ENCODE data around the gene FGF1. TPM values are rescaled to one million over a fixed set of nuclear protein-coding genes. Genes with fewer than 3 reads are reported as not detected.

FGF1 gene
- total RNA-seq, 3 donors from 2014 or later, result 0.32 to 20.3 (median 6.6) TPM

DNA sequence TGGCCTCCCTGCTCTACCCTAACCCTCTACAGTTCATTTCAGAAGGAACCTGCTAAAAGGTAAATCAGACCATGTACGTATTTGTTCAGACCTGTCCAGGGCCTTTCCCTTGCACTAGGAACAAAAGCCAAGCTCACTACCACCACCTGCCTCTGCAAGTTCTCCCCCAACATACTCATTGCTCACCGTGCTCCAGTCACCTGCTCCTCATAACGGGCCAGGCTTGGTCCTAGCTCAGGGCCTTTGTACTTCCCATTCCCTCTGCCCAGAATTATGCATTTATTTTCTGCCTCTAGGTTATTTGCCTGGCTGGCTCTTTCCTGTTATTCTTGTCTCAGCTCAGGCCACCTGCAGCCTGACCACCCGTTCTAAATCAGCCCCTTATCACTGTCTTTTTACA, 4.8 kb upstream of the FGF1 start:
- intact Hi-C loops (cut with DNase I; ENCODE audit: low total_unique reads), result no loop called here
- H3K27ac ChIP-seq, result no peak overlapping the region
- H3K36me3 ChIP-seq, result no peaks in the 10 kb centered on the region
- peaks cover 0 to 4% of the 10 kb centered on the region in 2 donors for H3K4me1 ChIP-seq
- H3K4me3 ChIP-seq, result no peak overlapping the region
- TF ChIP-seq, protein P1, sequence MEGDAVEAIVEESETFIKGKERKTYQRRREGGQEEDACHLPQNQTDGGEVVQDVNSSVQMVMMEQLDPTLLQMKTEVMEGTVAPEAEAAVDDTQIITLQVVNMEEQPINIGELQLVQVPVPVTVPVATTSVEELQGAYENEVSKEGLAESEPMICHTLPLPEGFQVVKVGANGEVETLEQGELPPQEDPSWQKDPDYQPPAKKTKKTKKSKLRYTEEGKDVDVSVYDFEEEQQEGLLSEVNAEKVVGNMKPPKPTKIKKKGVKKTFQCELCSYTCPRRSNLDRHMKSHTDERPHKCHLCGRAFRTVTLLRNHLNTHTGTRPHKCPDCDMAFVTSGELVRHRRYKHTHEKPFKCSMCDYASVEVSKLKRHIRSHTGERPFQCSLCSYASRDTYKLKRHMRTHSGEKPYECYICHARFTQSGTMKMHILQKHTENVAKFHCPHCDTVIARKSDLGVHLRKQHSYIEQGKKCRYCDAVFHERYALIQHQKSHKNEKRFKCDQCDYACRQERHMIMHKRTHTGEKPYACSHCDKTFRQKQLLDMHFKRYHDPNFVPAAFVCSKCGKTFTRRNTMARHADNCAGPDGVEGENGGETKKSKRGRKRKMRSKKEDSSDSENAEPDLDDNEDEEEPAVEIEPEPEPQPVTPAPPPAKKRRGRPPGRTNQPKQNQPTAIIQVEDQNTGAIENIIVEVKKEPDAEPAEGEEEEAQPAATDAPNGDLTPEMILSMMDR (IDR thresholded peaks at IDR 0.05), result no peak
- TF ChIP-seq POLR2A (IDR thresholded peaks at IDR 0.05), result no peak
- no peak for TF ChIP-seq POLR2AphosphoS5 (IDR thresholded peaks at IDR 0.05)
- H3K9me3 ChIP-seq, result no peaks in the 10 kb centered on the region
- no peaks in the 10 kb centered on the region for H3K27me3 ChIP-seq
- no peak for DNase-seq (ENCODE audit: low spot score in 2 of 2)

DNA sequence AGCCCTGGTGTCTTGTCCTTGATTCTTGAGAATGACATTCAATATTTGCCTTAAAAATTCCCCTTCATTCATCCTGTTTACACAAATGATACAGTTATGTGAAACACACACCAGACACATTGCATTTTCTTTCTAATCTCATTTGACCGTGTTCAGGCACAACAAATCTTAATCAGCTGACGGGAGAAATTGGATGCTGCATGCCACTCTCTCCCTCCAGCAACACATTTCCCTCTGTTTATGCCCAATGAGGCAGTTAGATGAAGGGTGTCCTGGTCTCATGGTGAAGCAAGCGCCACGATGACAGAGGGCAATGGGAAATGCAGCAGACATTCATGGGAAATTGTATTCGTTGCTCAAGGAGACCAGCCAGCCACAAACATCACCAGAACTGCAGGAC, 3.2 kb upstream of the FGF1 start:
- H3K27me3 ChIP-seq, result no peaks in the 10 kb centered on the region
- no peak overlapping the region for H3K4me3 ChIP-seq
- no peak for DNase-seq (ENCODE audit: low spot score in 2 of 2)
- no peaks in the 10 kb centered on the region for H3K9me3 ChIP-seq
- no peak overlapping the region for H3K27ac ChIP-seq
- intact Hi-C loops (cut with DNase I; ENCODE audit: low total_unique reads), result no loop called here
- H3K4me1 ChIP-seq, result peaks cover 0 to 4% of the 10 kb centered on the region in 2 donors
- H3K36me3 ChIP-seq, result no peaks in the 10 kb centered on the region
- TF ChIP-seq, protein P1 (IDR thresholded peaks at IDR 0.05), result no peak
- TF ChIP-seq POLR2AphosphoS5 (IDR thresholded peaks at IDR 0.05), result no peak
- no peak for TF ChIP-seq POLR2A (IDR thresholded peaks at IDR 0.05)

DNA sequence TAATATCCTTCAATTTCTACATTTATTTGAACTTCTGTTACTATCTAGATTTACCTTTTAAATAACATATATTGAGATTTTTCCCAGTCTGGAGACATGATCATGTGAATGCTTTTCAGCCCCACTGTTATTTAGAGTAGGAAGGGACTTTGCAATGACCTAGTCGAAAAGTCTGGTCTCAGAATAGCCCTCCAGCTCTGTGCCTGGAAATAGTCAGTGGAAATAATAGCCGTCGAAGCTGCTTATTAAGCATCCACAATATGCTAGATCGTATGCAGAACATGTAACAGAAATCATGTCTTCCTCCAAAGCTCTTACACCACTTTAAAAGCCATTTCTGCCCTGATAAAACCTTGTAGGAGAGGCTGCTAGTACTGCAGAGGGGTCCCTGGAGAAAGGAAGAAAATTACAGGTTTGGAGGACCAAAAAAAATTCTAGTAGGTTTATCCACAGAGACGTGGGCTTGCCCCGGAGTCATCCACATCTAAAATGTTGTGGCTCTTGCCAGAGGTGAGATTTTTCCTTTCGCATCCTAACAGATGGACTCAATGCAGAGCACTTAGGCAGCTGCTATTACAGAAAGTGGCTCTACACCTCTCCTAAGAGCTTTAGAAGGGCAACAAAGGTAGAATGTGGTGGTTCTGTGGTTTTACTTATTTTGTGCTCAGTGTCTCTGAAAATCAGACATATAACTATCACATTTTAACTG, 2.5 kb upstream of the FGF1 start:
- Histone ChIP-seq H3K4me1 (peaks cover 0 to 4% of the 10 kb centered on the region in 2 donors), H3K27ac (peak overlapping the region in 1 of 2 donors; percentile 40), H3K27me3 (no peaks in the 10 kb centered on the region), H3K36me3 (no peaks in the 10 kb centered on the region), H3K4me3 (no peak overlapping the region), H3K9me3 (no peaks in the 10 kb centered on the region)
- DNase-seq (ENCODE audit: low spot score in 2 of 2), result no peak
- TF ChIP-seq, protein P1 (IDR thresholded peaks at IDR 0.05), result no peak
- TF ChIP-seq POLR2AphosphoS5 (IDR thresholded peaks at IDR 0.05), result no peak
- TF ChIP-seq POLR2A (IDR thresholded peaks at IDR 0.05), result no peak
- intact Hi-C loops (cut with DNase I; ENCODE audit: low total_unique reads), result no loop called here

DNA sequence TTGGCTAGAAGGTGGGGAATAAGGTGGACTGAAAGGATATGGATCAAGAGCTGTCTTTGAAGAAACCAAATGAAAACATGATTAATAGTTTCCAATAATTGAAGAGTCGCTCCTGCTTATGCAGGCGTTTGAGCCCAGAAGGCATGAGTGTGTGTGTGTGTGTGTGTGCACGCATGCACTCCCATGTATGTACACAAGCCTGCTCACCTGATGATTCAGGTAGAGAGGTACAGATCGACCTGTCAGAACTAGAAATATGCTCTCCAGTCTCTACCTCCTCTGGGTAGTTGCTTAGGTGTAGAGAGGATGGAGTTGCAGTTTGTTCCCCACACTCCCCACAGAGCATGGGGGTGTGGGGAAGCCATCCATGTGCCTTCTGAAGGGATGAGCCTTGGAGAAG, 1.1 kb upstream of the FGF1 start:
- Histone ChIP-seq H3K27ac (peak overlapping the region; percentile 74 to 92), H3K36me3 (no peaks in the 10 kb centered on the region), H3K4me1 (peaks cover 0 to 4% of the 10 kb centered on the region in 2 donors), H3K27me3 (no peaks in the 10 kb centered on the region), H3K4me3 (no peak overlapping the region), H3K9me3 (no peaks in the 10 kb centered on the region)
- no peak for DNase-seq (ENCODE audit: low spot score in 2 of 2)
- intact Hi-C loops (cut with DNase I; ENCODE audit: low total_unique reads), result no loop called here
- TF ChIP-seq POLR2A (IDR thresholded peaks at IDR 0.05) (no peak), POLR2AphosphoS5 (IDR thresholded peaks at IDR 0.05) (no peak)
- TF ChIP-seq, protein P1 (IDR thresholded peaks at IDR 0.05), result no peak

DNA sequence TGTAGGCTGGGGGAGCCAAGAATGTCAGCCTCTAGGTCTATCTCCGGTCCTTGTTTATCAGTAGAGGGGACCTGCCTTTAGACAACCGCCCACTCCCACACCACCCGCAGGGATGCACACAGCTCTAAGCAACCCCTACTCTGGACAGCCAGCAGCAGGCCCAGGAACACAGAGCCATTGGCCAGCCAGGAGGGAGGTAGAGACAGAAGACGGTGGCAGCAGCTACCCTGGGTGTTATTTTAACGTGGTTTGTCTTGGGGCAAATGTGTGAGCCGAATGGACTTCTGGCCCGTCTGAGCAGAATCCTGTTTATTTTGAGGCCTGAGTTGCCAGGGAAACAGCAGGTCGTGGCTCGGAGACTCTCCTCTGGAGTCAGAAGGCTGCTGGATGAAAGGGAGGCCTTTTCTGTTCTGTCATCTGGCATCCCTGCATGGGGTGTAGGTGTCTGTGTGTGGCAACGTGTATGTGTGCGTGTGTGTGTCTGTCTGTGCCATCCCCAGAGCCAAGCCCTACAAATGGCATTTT, 382 bp upstream of the FGF1 start:
- Histone ChIP-seq H3K9me3 (no peaks in the 10 kb centered on the region), H3K4me3 (peak overlapping the region in 2 of 3 donors; percentile 39 to 54), H3K36me3 (no peaks in the 10 kb centered on the region), H3K4me1 (peaks cover 2 to 4% of the 10 kb centered on the region in 2 donors), H3K27me3 (no peaks in the 10 kb centered on the region), H3K27ac (peak overlapping the region; percentile 74 to 92)
- intact Hi-C loops (cut with DNase I; ENCODE audit: low total_unique reads), result no loop called here
- DNase-seq (ENCODE audit: low spot score in 2 of 2), result peak in 1 of 2 donors; percentile 67
- TF ChIP-seq POLR2AphosphoS5 (IDR thresholded peaks at IDR 0.05) (no peak), POLR2A (IDR thresholded peaks at IDR 0.05) (no peak)
- TF ChIP-seq, protein P1 (IDR thresholded peaks at IDR 0.05), result no peak

Measured in breast epithelium (tissue), 4 donors.